Prostate gland (tissue), 2 donors: ENCODE data around the gene BTBD2.
"Not testable (repeated sequence)": the region's sequence is repeated elsewhere in the genome, so short reads cannot be mapped to it uniquely, and the experiment has no call there.

Experiments
- POLR2A ChIP-seq: fragments of 450-650 bp; IDR thresholded peaks from one replicate; pipeline ENCODE4 v1.6.1; 2016; ENCODE audit warnings: antibody characterized with exemption, mild to moderate bottlenecking
- POLR2AphosphoS5 ChIP-seq: sonication (generic); formaldehyde crosslinking; IDR thresholded peaks from one replicate; pipeline ENCODE4 v1.6.1; 2017; ENCODE audit warnings: antibody characterized with exemption
- TF ChIP-seq, protein P1 (sequence below), 4 experiments: fragments of 200-600 bp in 2 of 4; fragments of 450-650 bp in 2 of 4; sonication (generic) in 2 of 4; IDR thresholded peaks; 1 replicate in 3 of 4; 2 replicates in 1 of 4; pipeline ENCODE4 v1.5.1; 2016 to 2019; ENCODE audit warnings: antibody characterized with exemption in 4 of 4, mild to moderate bottlenecking in 2 of 4, moderate library complexity in 2 of 4

DNA sequence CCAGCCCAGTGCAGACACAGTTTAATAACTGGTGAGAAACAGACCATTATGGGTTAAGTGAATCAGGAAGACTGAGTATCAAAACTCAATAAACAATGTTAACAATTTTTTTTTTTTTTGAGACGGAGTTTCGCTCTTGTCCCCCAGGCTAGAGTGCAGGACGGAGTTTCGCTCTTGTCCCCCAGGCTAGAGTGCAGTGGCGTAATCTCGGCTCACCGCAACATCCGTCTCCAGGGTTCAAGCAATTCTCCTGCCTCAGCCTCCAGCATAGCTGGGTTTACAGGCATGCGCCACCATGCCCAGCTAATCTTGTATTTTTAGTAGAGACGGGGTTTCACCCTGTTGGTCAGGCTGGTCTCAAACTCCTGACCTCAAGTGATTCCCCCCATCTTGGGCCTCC, 27.1 kb downstream of the BTBD2 start:
- TF ChIP-seq, protein P1, sequence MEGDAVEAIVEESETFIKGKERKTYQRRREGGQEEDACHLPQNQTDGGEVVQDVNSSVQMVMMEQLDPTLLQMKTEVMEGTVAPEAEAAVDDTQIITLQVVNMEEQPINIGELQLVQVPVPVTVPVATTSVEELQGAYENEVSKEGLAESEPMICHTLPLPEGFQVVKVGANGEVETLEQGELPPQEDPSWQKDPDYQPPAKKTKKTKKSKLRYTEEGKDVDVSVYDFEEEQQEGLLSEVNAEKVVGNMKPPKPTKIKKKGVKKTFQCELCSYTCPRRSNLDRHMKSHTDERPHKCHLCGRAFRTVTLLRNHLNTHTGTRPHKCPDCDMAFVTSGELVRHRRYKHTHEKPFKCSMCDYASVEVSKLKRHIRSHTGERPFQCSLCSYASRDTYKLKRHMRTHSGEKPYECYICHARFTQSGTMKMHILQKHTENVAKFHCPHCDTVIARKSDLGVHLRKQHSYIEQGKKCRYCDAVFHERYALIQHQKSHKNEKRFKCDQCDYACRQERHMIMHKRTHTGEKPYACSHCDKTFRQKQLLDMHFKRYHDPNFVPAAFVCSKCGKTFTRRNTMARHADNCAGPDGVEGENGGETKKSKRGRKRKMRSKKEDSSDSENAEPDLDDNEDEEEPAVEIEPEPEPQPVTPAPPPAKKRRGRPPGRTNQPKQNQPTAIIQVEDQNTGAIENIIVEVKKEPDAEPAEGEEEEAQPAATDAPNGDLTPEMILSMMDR (IDR thresholded peaks at IDR 0.05), result not testable (repeated sequence)
- not testable (repeated sequence) for TF ChIP-seq POLR2AphosphoS5, POLR2A
